ENCODE results near the gene TEX29. TPM values are rescaled to one million over a fixed set of nuclear protein-coding genes. Genes with fewer than 3 reads are reported as not detected.

Gene TEX29
- total and polyA plus RNA-seq, 10 of the 15 experiments (the other 5 are each of a cell fraction or from before 2014, with no cell fraction given), result 0.14 to 0.30 (median 0.22) TPM; not detected in 7

GRCh38 chr13:111360452-111360851, 40.0 kb downstream of the TEX29 start:
- Histone ChIP-seq H3K27me3 (replicated peaks in 1 of 2; ENCODE audit: control insufficient read depth in 2 of 2, insufficient read depth in 2 of 2, low read length in 1 of 2) (no peaks in the 10 kb centered on the region), H4K20me1 (ENCODE audit: control insufficient read depth, insufficient read depth) (no peaks in the 10 kb centered on the region), H3K4me2 (ENCODE audit: control insufficient read depth, insufficient read depth) (no peak overlapping the region), H3K4me1 (ENCODE audit: control insufficient read depth, insufficient read depth, low read length) (no peaks in the 10 kb centered on the region), H3K79me2 (ENCODE audit: control insufficient read depth, insufficient read depth, low read length) (no peaks in the 10 kb centered on the region), H3K36me3 (ENCODE audit: control insufficient read depth in 2 of 2, insufficient read depth in 2 of 2, low read length in 1 of 2) (no peaks in the 10 kb centered on the region), H3K9ac (ENCODE audit: control insufficient read depth, insufficient read depth, low read length) (no peak overlapping the region), H2AFZ (ENCODE audit: control insufficient read depth, low read depth, low read length) (no peak overlapping the region), H3K27ac (ENCODE audit: control insufficient read depth, insufficient read depth) (no peak overlapping the region), H3K4me3 (no peak overlapping the region), H3K9me3 (replicated peaks; ENCODE audit: control insufficient read depth, insufficient read depth, low read length) (no peaks in the 10 kb centered on the region)
- CTCF ChIA-PET, result interaction anchor here (0.6 kb wide), 1 partner anchor 102 kb away, joined by 4 read pairs; no protein-coding TSS in a partner anchor
- no TSS peak for BruUV-seq (replicated peaks)
- RAD21 ChIA-PET (ENCODE audit: unreplicated experiment), result no interaction called here
- TF ChIP-seq BCLAF1 (IDR thresholded peaks at IDR 0.05), result no peak
- TF ChIP-seq SMC3 (IDR thresholded peaks at IDR 0.05; ENCODE audit: borderline replicate concordance, low read length), result no peak
- no peak for TF ChIP-seq NFIC (IDR thresholded peaks at IDR 0.05; ENCODE audit: low read depth, low read length)
- no peak for TF ChIP-seq ZNF24 (IDR thresholded peaks at IDR 0.05)
- TF ChIP-seq ZBTB40 (IDR thresholded peaks at IDR 0.05; ENCODE audit: borderline replicate concordance), result no peak
- TF ChIP-seq ZNF217 (IDR thresholded peaks at IDR 0.05), result no peak
- TF ChIP-seq BCL11A (IDR thresholded peaks at IDR 0.05; ENCODE audit: low read depth, low read length), result no peak
- no peak for TF ChIP-seq PAX8 (IDR thresholded peaks at IDR 0.05)
- no peak for TF ChIP-seq TAF1 (IDR thresholded peaks at IDR 0.05; ENCODE audit: borderline replicate concordance, low read depth, low read length)
- no peak for TF ChIP-seq CHD1 (IDR thresholded peaks at IDR 0.05; ENCODE audit: low read depth, low read length)
- TF ChIP-seq POU2F2 (IDR thresholded peaks at IDR 0.05; ENCODE audit: borderline replicate concordance, low read depth, low read length), result no peak
- SMC1A ChIA-PET (ENCODE audit: uncharacterized antibody, unreplicated experiment), result no interaction called here
- POLR2A ChIA-PET, result no interaction called here
- 55% methylated on average over 9 of the region's 9 CpGs for WGBS (ENCODE audit: insufficient coverage, insufficient replicate concordance, low lambda C conversion rate, missing lambda C conversion rate)
- in situ Hi-C loops (cut with MboI) (no loop called here), intact Hi-C loops (cut with micrococcal nuclease; ENCODE audit: unreplicated experiment) (no loop called here)
- ATAC-seq (no peak), DNase-seq (ENCODE audit: low read depth, low spot score) (no peak), FAIRE-seq (no peak)

All from GM12878 (cell line).